GM10847 (cell line): Measurements from ENCODE around the gene NR1H3.

Experiments
- POLR2A ChIP-seq: IDR thresholded peaks from 2 replicates; pipeline ENCODE4 v1.6.1; 2011; ENCODE audit not compliant: insufficient read length; ENCODE audit errors: extremely low read depth

The NR1H3 gene

DNA sequence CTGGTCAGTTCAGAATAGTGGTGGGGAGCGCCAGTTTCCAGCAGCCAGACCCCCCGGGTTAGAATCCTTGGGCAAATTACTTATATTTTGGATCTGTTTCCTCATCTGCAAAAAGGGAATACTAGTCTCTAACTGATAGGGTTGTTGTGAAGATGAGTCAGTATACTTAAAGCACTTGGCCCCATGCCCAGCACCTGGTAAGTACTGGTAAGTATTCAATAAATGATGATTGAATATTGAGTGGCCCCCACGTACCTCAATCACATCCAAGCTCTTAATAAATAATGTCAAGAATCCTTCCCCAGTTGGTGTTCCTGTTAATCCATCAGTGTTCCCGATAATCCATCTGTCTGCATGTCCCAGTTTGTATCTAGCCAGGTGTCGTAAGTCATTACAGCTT lies 21.3 kb upstream of the NR1H3 start:
- TF ChIP-seq POLR2A: no peak

- no peak for TF ChIP-seq POLR2A
These were observed 17.9 kb upstream of the NR1H3 start for GRCh38 chr11:47239852-47240251.

DNA sequence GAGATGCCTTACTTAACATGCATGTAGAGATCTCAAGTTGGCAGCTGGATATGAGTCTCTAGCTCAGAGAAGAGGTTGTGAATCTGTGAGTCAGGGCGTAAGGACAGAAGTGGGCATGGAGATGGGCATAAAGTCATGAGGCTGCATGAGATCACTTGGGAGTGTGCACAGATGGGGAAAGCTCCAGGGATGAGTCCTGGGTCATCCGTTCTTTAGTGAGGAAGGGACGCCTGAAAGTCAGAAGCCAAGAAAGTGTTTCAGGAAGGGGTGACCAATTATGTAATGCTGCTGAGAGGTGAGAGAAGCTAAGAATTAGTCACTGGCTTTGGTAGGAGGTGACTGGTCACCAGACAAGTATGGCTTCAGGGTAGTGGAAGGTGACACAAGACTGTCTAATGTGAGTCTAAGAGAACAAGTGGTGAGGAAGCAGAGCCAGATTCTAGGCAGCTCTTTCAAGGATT lies 15.9 kb upstream of the NR1H3 start:
- no peak for TF ChIP-seq POLR2A

GRCh38 chr11:47242596-47243192 lies 15.1 kb upstream of the NR1H3 start:
- no peak for TF ChIP-seq POLR2A

GRCh38 chr11:47243454-47243853 lies 14.3 kb upstream of the NR1H3 start:
- TF ChIP-seq POLR2A: no peak

DNA sequence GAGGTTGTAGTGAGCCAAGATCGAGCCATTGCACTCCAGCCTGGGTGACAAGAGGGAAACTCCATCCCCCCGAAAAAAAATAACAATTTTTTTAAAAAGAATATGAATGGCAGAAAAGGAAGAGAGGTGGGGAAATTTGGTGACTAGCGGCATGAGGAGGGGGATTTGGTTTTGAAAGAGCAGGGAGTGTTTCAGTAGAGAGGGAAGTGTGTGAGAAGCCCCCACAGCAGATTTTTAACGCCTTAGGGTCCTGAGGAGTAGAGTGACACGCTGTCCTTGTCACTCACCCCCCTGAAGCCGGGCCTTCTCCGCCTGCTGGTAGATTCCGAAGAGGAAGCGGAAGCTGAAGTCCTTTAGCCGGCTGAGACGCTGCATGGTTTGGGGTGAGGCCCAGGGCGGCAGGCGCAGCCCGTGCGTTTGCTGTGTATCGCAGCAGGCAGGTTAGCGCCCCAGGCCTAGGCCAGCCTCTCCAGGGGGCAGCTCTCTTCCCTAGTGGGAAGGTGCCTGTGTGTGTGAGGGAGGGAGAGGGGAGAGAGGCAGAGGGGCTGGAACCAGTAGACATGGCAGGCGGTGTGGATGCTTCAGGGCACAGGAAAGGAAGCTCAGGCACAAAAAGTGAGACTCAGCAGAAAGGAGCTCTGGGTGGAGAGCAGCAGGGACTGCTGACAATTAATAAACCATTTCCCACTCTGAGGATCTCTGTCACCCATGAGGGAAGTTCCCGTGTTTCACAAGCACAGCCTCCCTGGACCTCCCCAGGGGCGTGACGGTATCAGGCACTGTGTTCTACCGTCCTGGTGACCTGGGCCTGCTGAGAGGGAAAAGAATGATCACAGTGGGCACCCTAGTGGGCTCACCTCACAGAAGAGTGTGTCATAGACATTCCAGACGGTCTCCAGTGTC lies 13.1 kb upstream of the NR1H3 start:
- no peak for TF ChIP-seq POLR2A

- TF ChIP-seq POLR2A: no peak
These were observed 12.0 kb upstream of the NR1H3 start for GRCh38 chr11:47245611-47246357.

DNA sequence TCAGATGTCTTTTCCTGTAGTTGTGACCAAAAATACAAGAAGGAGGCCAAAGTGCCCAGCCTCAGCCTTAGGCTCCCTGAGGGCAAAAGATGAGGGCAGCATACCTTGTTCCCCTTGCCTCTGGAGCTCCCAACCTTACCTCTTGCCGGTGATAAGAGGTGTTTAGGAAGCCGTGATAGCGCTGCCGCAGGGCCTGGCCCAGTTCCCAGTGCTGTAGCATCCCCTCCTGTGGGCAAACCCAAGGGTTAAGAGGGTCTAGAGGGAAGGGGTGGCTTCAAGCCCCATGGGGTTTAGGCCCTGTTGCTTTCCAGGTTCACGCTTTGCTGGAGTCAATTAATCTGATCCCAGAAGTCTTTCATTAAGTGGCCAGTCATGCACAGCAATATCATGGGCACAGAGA lies 10.3 kb upstream of the NR1H3 start:
- TF ChIP-seq POLR2A: no peak

- TF ChIP-seq POLR2A: no peak
These were observed 9.5 kb upstream of the NR1H3 start for GRCh38 chr11:47248304-47248663.

DNA sequence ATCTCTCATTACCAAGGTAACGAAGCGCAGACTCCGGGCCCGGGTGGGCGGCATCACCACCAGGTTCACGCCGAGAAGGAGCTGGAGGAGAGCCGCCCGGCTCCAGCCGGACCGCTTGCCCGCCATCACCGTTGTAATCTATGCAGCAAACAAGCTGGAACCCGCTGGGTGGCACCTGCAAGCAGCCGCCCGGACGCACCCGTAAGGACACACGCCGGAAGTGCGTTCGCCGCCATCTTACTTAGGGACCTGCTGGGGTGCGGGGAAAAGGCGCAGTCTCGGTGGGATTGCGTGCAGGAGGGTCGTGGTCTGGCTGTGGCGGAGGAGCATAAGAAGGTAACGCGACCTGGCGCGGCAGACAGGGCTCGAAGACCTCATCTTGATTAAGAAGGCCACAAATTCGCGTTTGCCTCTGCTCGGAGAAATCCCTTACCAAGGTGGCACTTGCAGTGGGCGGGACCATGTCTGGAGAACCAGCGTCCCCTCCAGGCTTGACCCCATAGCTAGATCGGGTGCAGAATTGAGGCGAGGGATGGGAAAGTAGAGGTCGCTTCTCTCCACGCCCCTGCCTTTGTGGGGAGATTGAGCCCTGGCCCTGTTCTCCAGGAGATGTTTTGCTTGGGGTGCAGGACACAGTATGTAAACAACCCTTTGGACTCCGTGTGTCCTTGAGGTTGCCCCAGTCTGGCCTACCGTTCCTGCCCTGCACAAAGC lies 9.0 kb upstream of the NR1H3 start, which contains the start of gene ACP2:
TSS of gene ACP2 (minus strand) at position 151 of the 714 bp plus-strand sequence. CDS start at position 126, 25 bp downstream.
- peak; percentile 86 for TF ChIP-seq POLR2A

DNA sequence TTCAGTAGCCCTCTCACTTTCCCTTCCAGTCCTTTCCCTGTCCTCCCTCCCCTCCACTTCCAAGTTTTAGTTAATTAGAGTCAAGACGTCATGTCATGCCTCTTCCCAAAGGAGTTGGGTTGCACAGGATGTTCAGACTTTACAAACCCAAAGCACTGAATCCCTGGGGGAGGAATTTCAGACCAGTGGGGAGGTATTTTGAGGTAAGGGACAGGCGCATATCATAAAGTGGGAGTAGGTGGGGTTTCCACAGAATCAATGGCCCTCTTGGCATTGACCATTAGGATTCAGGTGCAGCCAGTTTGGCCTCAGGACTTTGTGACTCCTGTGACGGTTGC lies 8.4 kb upstream of the NR1H3 start:
- TF ChIP-seq POLR2A: no peak

DNA sequence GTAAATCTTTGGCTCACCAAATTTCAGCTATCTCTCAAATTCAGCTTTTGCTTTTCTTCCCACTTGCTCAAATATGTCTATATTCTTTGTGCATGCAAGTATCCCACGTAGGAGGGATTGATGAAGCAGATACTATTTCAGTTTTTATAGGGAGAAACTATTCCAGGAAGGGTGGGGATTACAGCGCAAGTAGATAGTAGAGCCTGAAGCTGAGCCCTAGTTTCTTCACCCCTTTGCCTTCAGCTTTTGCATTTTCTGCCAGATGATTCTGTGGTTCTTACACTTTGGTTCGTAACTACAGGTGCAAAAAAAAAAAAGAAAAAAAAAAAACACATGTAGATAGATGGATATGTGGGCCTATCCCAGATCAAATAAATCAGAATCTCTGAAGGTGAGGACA lies 6.0 kb upstream of the NR1H3 start:
- no peak for TF ChIP-seq POLR2A

DNA sequence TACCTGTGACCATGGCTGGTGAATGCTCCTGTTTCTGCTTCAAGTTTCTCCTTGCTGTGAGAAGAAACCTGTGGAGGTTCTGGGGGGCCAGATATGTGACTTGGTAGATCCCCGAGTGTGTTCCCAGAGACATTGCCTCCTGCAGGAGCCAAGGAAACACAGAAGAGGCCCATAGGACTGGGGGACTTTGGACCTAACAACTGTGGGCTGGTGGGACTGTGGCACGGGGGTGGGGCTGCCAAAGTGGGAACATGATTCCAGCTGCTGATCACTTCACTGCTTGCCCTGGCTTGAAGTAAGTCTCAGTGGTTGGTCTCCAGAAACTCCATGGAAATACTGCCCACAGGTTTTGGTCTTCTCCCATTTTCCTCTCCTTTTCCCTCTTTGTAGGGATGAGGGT lies 4.1 kb upstream of the NR1H3 start:
- no peak for TF ChIP-seq POLR2A

DNA sequence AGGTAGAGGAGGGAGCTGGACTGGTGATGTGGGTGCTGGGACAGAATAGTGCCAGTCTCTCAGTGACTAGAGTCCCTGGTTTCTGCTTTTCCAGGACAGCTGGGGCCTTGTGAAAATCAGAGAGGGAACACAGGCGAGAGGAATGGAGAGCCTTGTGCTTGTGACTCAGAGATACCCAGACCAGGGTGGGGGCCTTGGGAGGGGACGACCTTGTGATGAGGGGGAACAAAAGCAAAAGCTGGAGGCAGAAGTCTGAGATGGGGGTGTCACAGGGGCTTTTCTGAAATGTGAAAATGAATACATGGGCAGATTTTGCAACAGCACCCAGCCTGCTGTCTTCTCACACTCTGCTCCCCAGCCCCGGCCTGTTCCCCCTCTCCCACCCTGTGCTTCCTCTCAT lies 3.4 kb upstream of the NR1H3 start:
- no peak for TF ChIP-seq POLR2A

DNA sequence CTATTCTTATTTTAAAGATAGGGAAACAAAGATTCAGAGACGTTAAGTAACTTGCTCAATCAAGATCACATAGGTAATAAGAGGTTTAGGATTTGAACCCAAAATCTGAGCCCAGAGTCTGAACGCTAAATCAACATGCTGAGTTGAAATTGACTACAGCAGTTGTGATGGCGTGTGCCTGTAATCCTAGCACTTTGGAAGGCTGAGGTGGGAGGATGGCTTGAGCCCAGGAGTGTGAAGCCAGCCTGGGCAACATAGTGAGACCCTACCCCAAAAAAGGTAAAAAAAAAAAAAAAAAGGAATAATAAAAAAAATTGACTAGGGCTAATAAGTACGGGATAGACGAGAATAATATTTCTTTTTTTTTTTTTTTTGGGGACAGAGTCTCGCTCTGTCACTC lies 1.4 kb upstream of the NR1H3 start:
- no peak for TF ChIP-seq POLR2A
